Posterior vena cava (tissue), 2 donors: ENCODE results near the gene DCUN1D4. TPM values are rescaled to one million over a fixed set of nuclear protein-coding genes. Genes with fewer than 3 reads are reported as not detected.
"Not testable (repeated sequence)": the region's sequence is repeated elsewhere in the genome, so short reads cannot be mapped to it uniquely, and the experiment has no call there.

ENCODE experiments used
- DNase-seq: peaks from one replicate; pipeline ENCODE4 v3.0.0-alpha.2; 2020; ENCODE audit warnings: low spot score
- intact Hi-C, 2 donors: fragments of 100-400 bp; cut with DNase I; formaldehyde crosslinking; loops; one replicate each; pipeline versions ENCODE4 v1.14.1 to v1.14.2; 2022 to 2023
- total RNA-seq, 2 donors: library from RNA; stranded (reverse); fragmentation: NEBNext Ultra II Directional; extraction: Animal tissue kit (Norgen Biotek cat#: 25700); gene quantifications; one replicate each; pipeline ENCODE4 v1.2.1, GENCODE V29; 2021
- donor health status: DM: yes; HTN: yes; CAD: no.
- donor health status: DM: yes; HTN: yes; CAD: no.

The DCUN1D4 gene
- total RNA-seq, 2 donors from 2014 or later = 55.0 to 68.3 TPM

DNA sequence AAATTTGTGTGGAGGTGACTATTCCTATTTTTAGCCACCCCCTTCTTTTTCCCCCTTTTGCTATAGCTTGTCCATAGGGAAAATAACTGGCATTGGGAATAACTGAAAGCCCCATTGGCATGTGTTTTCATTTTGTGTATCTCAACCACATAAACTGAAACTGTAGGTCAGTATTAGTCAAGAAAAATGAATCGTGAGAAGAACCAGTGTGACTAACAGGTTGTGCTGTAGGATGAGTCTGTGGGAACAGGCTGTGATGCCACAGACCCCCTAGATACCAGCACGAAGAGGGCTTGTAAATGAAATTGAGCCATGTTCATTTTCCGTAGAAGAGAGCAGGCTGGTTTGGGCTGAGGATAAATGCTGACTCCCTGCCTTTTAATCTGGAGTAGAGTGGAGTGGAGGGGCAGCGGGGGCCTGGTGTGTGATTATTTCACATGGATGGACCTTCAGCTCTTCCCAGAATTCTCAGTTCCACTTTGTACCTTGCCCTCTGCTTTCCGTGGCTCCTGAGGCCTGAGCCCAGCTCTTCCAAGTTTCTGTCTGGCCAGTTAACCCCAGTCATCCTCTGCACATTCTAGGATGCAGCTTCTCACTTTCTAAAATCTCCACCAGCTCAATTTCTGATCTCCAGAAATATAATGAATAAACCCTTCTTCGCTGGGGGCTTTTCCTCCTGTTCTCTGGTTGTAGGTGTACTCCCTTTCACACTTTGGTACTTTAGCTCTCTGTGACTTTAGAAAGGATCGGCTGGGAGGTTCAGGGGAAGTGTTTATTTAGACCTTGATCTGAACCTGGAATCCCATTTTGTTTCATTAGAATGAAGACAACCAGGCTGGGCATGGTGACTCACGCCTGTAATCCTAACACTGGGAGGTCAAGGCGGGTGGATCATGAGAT is 37.3 kb downstream of the DCUN1D4 start:
- no peak for DNase-seq
- intact Hi-C loops = no loop called here

DNA sequence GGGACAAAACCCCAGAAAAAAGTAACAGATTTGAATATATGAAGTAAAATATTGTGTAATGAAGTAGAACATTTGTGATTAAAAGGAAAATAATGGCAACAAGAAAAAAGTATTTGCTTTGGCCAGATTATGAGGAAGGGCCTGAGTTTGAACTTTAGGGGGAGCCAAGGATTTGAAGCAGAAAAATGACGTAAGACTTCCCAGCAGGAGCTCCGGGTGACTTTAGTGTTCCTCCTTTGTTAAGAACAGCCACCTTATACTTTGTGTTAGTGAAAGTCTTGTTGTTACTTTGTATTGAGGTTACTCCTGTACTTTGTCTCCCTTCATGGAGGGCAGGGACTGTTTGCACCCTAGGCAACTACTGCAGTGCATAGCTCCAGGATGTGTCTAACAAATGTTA is 41.1 kb downstream of the DCUN1D4 start:
- intact Hi-C loops = no loop called here
- no peak for DNase-seq

DNA sequence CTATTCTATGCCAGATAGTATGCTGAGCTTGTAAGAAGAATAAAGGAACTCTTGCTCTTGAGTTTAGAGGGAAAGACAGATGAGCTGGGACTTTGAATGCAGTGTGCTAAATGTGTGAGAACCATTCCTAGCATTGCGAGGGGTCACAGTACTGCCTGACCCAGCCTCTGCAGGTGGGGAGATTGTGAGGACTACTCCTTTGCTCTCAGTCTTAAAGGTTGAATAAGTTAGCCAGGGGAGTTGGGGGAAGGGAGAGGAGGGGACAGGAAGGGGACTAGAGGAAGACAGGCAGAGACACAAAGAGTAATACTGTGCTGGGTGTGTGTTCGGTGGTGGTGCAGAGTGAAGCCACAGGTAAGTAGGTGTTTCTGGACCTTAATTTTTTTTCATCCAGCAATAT is 41.7 kb downstream of the DCUN1D4 start:
- DNase-seq = no peak
- intact Hi-C loops = no loop called here

DNA sequence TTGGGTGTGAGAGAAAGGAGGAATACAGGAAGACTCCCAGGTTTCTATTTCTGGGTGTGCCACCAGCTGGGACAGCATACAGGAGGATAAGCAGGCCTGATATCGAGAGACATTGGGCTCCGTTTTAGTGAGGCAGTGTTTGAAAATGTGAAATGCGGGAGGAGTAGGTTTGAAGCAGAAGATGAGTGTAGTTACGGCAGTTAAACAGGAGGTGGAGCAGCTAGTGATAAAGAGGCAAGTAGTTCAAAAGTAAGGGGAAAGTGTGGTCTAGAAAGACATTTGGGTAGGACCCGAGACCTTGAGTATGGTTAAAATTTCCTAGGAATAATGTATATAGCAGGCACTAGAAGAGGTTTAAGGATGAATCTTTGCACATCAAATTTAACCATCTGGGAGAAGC is 42.4 kb downstream of the DCUN1D4 start:
- intact Hi-C loops = no loop called here
- no peak for DNase-seq

DNA sequence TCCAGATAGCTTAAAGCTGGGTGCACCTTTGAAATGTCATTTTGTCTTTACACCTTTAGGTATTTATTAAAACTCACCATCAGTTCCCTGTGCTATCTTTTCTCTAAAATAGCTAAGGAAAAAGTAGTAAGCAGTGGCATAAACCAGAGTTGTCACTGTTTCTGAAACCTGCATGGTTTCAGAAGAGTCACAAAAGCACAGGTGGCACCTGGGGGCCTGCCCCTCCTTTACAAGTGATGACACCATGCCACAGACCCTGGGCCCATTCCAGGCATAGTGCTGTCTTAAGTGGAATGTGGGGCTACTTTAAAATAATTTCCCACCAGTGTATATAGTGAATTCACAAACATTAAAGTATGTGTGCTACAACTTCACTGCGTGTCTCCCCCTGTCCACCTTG is 47.8 kb downstream of the DCUN1D4 start:
- intact Hi-C loops = loop anchor here in 1 of 2 donors (10.0 kb wide), 1 partner anchor 134 kb away; the partner anchor contains the start of gene LRRC66
- DNase-seq = no peak

DNA sequence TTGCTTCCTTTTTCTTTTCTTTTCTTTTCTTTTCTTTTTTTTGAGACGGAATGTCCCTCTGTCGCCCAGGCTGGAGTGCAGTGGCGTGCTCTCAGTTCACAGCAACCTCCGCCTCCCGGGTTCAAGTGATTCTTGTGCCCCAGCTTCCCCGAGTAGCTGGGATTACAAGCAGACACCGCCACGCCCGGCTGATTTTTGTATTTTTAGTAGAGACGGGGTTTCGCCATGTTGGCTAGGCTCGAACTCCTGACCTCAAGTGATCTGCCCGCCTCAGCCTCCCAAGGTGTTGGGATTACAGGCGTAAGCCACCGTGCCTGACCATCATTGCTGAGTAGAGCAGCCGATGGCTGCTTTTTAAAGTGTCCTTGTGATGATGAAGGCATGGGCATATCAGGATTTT is 50.4 kb downstream of the DCUN1D4 start:
- intact Hi-C loops = loop anchor here in 1 of 2 donors (10.0 kb wide), 1 partner anchor 131 kb away; the partner anchor contains the start of gene LRRC66

DNA sequence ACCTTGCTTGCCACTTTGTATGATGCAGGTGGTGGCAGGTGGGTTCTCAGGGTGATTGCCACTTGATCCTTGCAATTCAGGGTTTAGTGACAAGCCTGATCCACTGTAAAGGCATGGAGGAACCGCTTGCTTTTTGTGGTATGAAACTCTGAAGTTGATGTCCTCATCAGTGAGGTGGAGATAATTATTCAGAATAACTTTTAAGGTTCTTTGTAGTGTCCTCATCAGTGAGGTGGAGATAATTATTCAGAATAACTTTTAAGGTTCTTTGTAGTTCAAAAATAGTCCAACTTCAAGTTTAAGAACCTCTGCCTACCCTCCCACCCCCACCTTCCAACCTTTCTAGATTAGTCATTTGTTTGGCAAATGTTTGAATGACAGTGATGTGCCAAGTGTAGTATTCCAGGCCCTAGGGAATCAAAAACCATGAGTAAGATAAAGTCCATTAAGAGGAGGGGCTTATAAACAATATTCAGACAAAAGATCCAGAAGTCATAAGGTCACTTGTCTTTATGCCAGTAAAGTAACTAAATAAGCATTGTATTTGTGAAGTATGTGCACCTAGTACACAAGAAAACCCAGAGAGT is 51.2 kb downstream of the DCUN1D4 start:
- no peak for DNase-seq
- intact Hi-C loops = loop anchor here in 1 of 2 donors (10.0 kb wide), 1 partner anchor 131 kb away; the partner anchor contains the start of gene LRRC66

More for the DNA sequence above, 50.4 kb downstream of the DCUN1D4 start:
- DNase-seq = not testable (repeated sequence)

DNA sequence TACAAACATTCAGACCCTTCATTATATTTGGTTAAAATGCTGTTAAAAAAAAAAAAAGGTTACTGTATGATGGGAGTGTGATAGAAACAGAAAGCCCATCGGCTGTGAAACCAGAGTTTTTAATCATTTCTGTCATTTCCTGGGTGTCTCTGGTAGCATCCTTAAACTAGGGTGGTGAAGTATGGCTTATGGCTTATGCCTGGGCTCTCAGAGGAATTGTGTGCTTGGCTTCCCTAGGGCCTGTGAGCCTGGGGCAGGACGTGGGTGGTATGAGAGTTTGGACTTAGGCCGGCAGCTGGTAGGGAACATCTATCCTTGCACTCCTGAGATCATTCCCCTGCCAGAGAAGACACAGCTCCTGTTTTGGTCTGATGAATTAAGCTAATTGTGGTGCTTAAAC is 52.2 kb downstream of the DCUN1D4 start:
- no peak for DNase-seq
- intact Hi-C loops = loop anchor here in 1 of 2 donors (10.0 kb wide), 1 partner anchor 130 kb away; the partner anchor contains the start of gene LRRC66

DNA sequence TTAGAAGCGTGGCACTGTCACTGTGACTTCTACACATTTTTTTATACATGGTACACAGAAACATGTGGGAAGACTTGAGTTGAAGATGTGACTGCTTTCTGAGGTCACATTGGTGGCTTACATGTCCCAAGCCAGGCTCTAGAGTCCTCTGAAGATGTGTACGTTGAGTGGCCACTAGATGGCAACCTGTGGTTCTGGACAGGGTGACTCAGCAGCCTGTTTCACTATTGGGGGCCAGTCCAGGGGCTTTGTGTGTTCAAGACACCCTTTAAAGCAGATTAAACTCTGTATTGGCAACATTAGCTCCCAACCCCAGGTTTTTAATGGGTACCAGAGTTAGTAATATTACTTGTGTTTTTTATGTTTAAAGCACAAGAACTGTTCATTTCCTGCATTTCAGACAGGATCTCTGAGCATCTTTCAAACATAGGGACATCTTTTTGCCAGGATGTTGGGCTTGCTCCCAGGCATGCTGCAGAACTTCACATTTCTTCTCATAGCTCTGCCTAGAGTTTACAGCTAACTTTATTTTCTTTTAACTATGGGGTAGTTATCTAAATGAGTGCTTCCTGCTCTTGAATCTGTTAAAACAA is 53.0 kb downstream of the DCUN1D4 start:
- intact Hi-C loops = loop anchor here in 1 of 2 donors (10.0 kb wide), 1 partner anchor 129 kb away; the partner anchor contains the start of gene LRRC66
- no peak for DNase-seq

DNA sequence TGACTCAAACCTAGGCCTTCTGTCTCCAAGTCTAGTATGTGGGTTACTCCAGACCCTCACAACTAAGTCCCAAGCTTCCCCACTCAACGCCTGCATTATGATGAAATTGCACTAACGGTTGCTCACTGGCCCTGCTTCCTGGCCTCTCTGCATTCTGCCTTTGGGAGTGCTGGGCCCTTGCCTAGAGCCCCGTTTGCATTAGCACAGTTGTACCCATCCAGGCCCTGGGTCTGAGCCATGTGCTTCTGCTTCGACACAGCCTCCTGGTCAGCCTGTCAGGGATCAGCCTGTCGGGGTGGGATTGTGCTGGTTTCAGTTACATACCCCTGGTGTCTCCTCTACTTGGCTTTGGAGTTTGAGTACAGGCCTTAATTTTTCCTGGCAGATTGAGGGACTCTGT is 58.4 kb downstream of the DCUN1D4 start:
- intact Hi-C loops = loop anchor here in 1 of 2 donors (10.0 kb wide), 1 partner anchor 123 kb away; the partner anchor contains the start of gene LRRC66

DNA sequence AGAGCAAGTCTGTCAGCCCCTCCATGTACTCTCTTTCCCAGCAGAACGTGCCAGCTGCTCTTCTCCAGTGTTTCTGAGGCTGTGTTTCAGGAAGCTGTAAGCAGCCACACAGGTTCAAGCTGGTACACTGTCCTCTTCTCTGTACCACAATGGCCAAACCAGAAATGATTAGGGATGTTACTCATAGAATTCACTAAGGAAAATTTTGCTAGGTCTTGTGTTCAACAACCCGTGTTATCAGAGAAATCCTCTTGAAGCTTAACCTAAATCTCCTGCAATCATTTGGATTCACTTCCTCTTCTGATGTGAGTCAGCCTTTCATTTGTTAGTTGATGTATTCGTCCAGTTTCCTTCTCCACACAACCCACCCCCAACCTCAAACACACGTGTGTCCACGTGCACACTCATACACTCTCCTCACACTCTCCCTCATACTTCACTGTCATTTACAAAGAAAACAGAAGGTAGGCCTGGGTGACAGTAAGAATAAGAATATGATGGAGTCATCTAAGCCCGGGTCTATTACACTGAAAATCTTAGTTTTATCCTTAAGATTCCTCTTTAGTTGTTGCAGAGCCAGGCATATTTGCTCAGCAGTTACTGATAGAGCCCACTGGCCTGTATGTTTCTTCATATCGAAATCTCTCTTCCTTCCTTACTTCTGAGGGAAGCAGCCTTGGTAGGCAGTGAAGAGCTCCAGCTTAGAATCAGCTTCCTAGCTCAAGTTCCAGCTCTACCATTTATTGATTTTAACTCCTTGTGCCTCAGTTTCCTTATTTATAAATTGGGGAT is 63.4 kb downstream of the DCUN1D4 start:
- no peak for DNase-seq
- intact Hi-C loops = loop anchor here in 1 of 2 donors (10.0 kb wide), 1 partner anchor 118 kb away; the partner anchor contains the start of gene LRRC66

More for the DNA sequence above, 58.4 kb downstream of the DCUN1D4 start:
- DNase-seq = no peak

DNA sequence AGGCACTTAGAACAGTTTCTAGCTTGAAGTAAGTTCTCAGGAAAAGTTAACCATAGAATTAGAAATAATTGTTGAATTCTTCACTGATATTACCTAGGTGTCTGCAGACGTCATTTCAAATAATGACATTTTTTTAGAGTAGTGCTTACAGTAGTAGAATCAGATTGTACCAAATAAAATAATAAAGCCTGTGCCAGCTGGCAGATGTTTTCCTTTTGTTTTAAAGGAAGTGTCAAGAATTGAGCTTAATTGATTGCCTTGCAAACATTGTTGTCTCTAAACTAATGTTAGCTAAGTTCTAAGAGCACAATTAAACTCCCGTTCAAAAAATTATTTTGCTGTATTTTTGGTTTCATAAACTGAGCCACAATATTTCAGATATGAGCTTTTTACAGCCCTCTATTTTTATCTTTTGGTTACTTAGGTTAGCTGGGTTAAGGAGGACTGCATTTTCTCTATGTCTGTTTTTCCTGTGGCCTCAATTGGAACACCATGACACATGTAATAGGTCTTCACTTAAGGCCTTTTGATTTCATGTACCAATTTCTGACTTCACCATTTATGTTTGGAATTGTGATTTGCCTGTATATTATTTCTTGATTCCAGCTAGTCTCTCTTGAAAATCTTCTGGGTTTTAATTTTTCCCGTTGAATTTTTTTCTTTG is 64.2 kb downstream of the DCUN1D4 start:
- intact Hi-C loops = loop anchor here in 1 of 2 donors (10.0 kb wide), 1 partner anchor 118 kb away; the partner anchor contains the start of gene LRRC66
- no peak for DNase-seq

DNA sequence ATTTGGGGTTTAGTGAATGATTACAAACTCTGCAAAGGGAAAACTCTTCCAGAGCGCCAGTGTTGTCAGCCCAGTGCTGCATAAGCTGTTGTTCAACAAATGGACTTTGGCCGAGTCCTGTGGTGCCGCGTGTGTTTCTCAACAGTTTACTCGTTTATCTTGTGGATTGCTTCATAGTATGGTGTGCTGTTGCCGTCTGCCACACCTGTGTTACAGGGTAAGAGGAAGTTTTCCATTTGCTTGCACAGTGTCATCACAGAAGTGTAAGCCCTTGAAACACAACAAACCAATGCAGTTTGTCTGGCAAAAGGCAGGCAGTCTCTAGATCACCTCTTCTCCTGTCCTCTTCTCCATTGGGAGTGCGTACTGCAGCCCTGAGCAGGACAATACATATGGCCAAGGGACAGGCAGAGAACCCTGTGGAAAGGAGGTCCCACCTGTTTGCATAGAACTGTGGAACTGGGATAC is 66.3 kb downstream of the DCUN1D4 start:
- DNase-seq = no peak
- intact Hi-C loops = loop anchor here in 1 of 2 donors (10.0 kb wide), 1 partner anchor 116 kb away; the partner anchor contains the start of gene LRRC66

DNA sequence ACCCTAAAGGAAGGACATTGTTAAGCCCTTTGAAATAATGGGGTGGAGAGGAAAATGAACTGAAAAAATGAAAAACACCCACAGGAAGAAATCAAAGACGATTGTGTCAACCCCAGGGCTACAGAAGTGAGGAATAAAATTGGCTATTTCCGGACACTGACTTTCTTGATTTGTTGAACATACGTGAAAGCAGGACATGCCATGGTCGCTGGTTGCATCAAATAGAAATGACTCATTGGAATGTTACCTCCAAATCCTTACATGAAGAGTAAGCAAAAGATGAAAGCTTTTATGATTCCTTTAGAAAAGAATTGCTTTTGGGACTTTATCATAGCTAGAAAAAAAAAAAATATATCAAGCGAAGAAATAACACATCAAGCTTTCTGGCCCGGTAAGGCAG is 75.3 kb downstream of the DCUN1D4 start:
- intact Hi-C loops = no loop called here
- no peak for DNase-seq

DNA sequence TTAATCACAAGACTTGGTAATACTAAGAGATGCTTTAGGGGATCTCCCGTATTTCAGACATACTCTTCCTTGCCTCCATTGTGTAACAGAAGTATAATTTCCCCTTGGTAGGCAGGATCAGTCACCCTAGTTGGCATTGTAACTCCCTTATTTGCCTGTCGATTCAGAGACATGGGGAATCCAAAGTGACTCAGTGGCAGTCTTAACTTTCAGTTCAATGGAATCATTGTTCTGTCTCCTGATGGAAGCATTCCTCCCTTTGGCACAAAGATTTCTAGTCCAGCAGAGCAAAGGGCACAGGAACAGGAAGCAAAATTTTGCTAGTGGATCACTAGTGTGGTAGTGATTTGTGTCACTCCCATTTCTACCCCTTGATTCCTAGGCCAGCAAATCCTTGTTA is 80.4 kb downstream of the DCUN1D4 start:
- intact Hi-C loops = no loop called here
- DNase-seq = no peak

DNA sequence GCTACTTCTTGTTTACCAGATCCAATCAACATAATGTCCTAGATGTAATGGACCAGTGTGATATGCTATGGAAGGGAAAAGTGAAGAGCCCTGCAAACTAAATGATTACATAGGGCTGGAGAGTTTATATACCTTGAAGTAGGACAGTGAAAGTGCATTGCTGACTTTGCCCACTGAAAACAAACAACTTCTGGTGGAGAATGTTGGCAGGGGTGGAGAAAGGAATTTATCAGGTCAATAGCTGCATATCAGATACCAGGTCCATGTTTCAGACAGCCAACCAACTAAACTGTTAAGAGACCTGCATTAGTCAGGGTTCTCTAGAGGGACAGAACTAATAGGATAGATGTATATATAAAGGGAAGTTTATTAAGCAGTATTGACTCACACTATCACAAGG is 82.4 kb downstream of the DCUN1D4 start:
- no peak for DNase-seq
- intact Hi-C loops = no loop called here

DNA sequence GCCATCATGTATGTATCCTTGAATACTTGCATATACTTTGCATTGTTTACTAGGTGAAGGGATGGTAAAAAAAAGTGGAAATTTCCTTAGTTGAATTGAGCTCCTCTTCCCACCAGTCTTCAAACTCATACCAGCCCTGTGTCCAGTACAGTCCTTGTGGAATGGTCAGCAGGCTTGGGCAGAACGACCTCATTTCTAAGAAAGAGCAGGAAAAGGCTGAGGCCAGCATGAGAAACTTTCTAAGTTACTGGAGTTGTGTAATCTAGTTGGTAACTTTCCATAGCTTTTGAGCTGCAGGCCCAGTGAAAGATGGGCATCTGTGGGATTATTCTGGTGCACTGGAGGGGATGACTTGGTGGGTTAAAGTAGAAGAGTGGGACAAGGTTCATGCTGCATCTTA is 87.6 kb downstream of the DCUN1D4 start:
- no peak for DNase-seq
- intact Hi-C loops = no loop called here

DNA sequence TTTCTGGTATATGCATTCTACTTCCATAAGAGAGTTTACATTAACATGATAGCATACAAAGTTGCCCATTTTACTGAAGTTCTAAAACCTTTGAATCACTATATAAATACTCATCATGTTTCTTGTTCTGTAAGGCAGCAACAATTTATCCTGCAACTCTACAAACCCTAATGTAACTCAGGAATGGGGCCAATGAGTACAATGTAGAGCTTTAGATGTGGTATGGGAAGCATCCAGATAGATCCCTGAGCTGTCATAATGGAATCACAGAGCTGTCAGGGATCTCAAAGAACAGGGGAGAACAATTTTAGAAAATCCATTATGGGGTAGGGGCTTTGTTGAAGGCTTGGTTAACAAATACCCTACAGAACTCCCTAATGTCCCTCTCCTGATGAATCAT is 88.5 kb downstream of the DCUN1D4 start:
- DNase-seq = no peak
- intact Hi-C loops = no loop called here
